ENCODE results near the gene PTPRM. TPM values are rescaled to one million over a fixed set of nuclear protein-coding genes. Genes with fewer than 3 reads are reported as not detected.

Gene PTPRM
- total RNA-seq, 1 donor from 2014 or later: 131 TPM

- Mint-ChIP-seq H3K9me3 (ENCODE audit: low read depth) (no peaks in the 10 kb centered on the region), H3K4me1 (ENCODE audit: low read depth) (peaks cover 31% of the 10 kb centered on the region), H3K27ac (ENCODE audit: unreplicated experiment) (no peak overlapping the region), H3K4me3 (ENCODE audit: unreplicated experiment) (no peak overlapping the region), H3K27me3 (ENCODE audit: low read depth) (no peaks in the 10 kb centered on the region), H3K36me3 (ENCODE audit: low read depth) (no peaks in the 10 kb centered on the region)
- DNase-seq (ENCODE audit: low spot score): no peak
- no peak for TF ChIP-seq CTCF (IDR thresholded peaks at IDR 0.05)
Measured at GRCh38 chr18:7684966-7685365, 117.8 kb downstream of the PTPRM start.

GRCh38 chr18:7686278-7686677, 119.2 kb downstream of the PTPRM start:
- no peak overlapping the region for H3K4me3 Mint-ChIP-seq (ENCODE audit: unreplicated experiment)
- H3K27me3 Mint-ChIP-seq (ENCODE audit: low read depth): no peaks in the 10 kb centered on the region
- no peaks in the 10 kb centered on the region for H3K36me3 Mint-ChIP-seq (ENCODE audit: low read depth)
- no peak overlapping the region for H3K27ac Mint-ChIP-seq (ENCODE audit: unreplicated experiment)
- H3K4me1 Mint-ChIP-seq (ENCODE audit: low read depth): peaks cover 31% of the 10 kb centered on the region
- no peak for DNase-seq (ENCODE audit: low spot score)
- H3K9me3 Mint-ChIP-seq (ENCODE audit: low read depth): no peaks in the 10 kb centered on the region
- TF ChIP-seq CTCF (IDR thresholded peaks at IDR 0.05): no peak

GRCh38 chr18:7688580-7688979, 121.5 kb downstream of the PTPRM start:
- Mint-ChIP-seq H3K27me3 (ENCODE audit: low read depth) (no peaks in the 10 kb centered on the region), H3K4me3 (ENCODE audit: unreplicated experiment) (no peak overlapping the region), H3K36me3 (ENCODE audit: low read depth) (no peaks in the 10 kb centered on the region), H3K4me1 (ENCODE audit: low read depth) (peaks cover 22% of the 10 kb centered on the region), H3K9me3 (ENCODE audit: low read depth) (no peaks in the 10 kb centered on the region), H3K27ac (ENCODE audit: unreplicated experiment) (no peak overlapping the region)
- DNase-seq (ENCODE audit: low spot score): no peak
- TF ChIP-seq CTCF (IDR thresholded peaks at IDR 0.05): no peak

GRCh38 chr18:7691206-7691605, 124.1 kb downstream of the PTPRM start:
- DNase-seq (ENCODE audit: low spot score): no peak
- no peaks in the 10 kb centered on the region for H3K27me3 Mint-ChIP-seq (ENCODE audit: low read depth)
- no peaks in the 10 kb centered on the region for H3K36me3 Mint-ChIP-seq (ENCODE audit: low read depth)
- H3K4me3 Mint-ChIP-seq (ENCODE audit: unreplicated experiment): no peak overlapping the region
- TF ChIP-seq CTCF (IDR thresholded peaks at IDR 0.05): no peak
- H3K27ac Mint-ChIP-seq (ENCODE audit: unreplicated experiment): no peak overlapping the region
- H3K9me3 Mint-ChIP-seq (ENCODE audit: low read depth): no peaks in the 10 kb centered on the region
- H3K4me1 Mint-ChIP-seq (ENCODE audit: low read depth): peaks cover 5% of the 10 kb centered on the region

GRCh38 chr18:7696780-7697179, 129.7 kb downstream of the PTPRM start:
- no peak overlapping the region for H3K27ac Mint-ChIP-seq (ENCODE audit: unreplicated experiment)
- no peak overlapping the region for H3K4me3 Mint-ChIP-seq (ENCODE audit: unreplicated experiment)
- DNase-seq (ENCODE audit: low spot score): no peak
- no peaks in the 10 kb centered on the region for H3K27me3 Mint-ChIP-seq (ENCODE audit: low read depth)
- H3K4me1 Mint-ChIP-seq (ENCODE audit: low read depth): peaks cover 5% of the 10 kb centered on the region
- H3K9me3 Mint-ChIP-seq (ENCODE audit: low read depth): no peaks in the 10 kb centered on the region
- TF ChIP-seq CTCF (IDR thresholded peaks at IDR 0.05): no peak
- H3K36me3 Mint-ChIP-seq (ENCODE audit: low read depth): peaks cover under 1% of the 10 kb centered on the region
